Mesenchymal stem cell (in vitro differentiated cells and primary cell): Measurements from ENCODE around the gene MCOLN2.

Experiments
- DNase-seq: peaks from one replicate; pipeline ENCODE4 v3.0.0-alpha.2; 2013
- H2AFZ ChIP-seq: one replicate; pipeline ENCODE4 v1.6.1; 2013; ENCODE audit warnings: low read depth, mild to moderate bottlenecking, control low read depth, inconsistent platforms, low read length, moderate library complexity
- H2AK5ac ChIP-seq: 2 replicates; pipeline ENCODE4 v1.6.1; 2013; ENCODE audit warnings: low read length, moderate library complexity, mild to moderate bottlenecking, inconsistent platforms; ENCODE audit not compliant: severe bottlenecking
- H2BK120ac ChIP-seq: one replicate; pipeline ENCODE4 v1.6.1; 2013; ENCODE audit warnings: low read depth, mild to moderate bottlenecking, inconsistent platforms, low read length, moderate library complexity
- H2BK12ac ChIP-seq, 2 experiments: one replicate each; pipeline ENCODE4 v1.6.1; 2013; ENCODE audit warnings: inconsistent platforms in 2 of 2, low read length in 2 of 2, mild to moderate bottlenecking in 2 of 2, moderate library complexity in 2 of 2, control low read depth in 1 of 2
- H2BK15ac ChIP-seq: one replicate; pipeline ENCODE4 v1.6.1; 2013; ENCODE audit warnings: mild to moderate bottlenecking, low read depth, inconsistent platforms; ENCODE audit not compliant: poor library complexity, severe bottlenecking
- H2BK5ac ChIP-seq: 2 replicates; pipeline ENCODE4 v1.6.1; 2013; ENCODE audit warnings: low read depth, mild to moderate bottlenecking, low read length, control low read depth, inconsistent platforms; ENCODE audit not compliant: poor library complexity, severe bottlenecking
- H3K14ac ChIP-seq, 2 experiments: one replicate each; pipeline ENCODE4 v1.6.1; 2013; ENCODE audit warnings: inconsistent platforms in 2 of 2, low read length in 2 of 2, control low read depth in 1 of 2, mild to moderate bottlenecking in 1 of 2, moderate library complexity in 1 of 2
- H3K18ac ChIP-seq, 2 experiments: one replicate each; pipeline ENCODE4 v1.6.1; 2013; ENCODE audit warnings: inconsistent platforms in 2 of 2, low read length in 2 of 2, control low read depth in 1 of 2, low read depth in 1 of 2, mild to moderate bottlenecking in 1 of 2
- H3K23ac ChIP-seq, 2 experiments: one replicate each; pipeline ENCODE4 v1.6.1; 2013; ENCODE audit warnings: inconsistent platforms in 2 of 2, low read length in 2 of 2, mild to moderate bottlenecking in 2 of 2, moderate library complexity in 2 of 2, control low read depth in 1 of 2
- H3K27ac ChIP-seq: 2 replicates; pipeline ENCODE4 v1.5.1; 2013; ENCODE audit warnings: mild to moderate bottlenecking, moderate library complexity, low read length, control low read depth, inconsistent platforms; ENCODE audit not compliant: poor library complexity, severe bottlenecking
- H3K27me3 ChIP-seq, 2 experiments: 2 replicates each; pipeline versions ENCODE4 v1.6.1 to v1.7.0; 2013; ENCODE audit warnings: low read length in 2 of 2, mild to moderate bottlenecking in 2 of 2, moderate library complexity in 2 of 2, control low read depth in 1 of 2, inconsistent platforms in 1 of 2; ENCODE audit not compliant: control insufficient read depth in 1 of 2, insufficient read depth in 1 of 2
- H3K36me3 ChIP-seq, 2 experiments: 2 replicates each; pipeline versions ENCODE4 v1.6.1 to v1.7.0; 2013; ENCODE audit warnings: low read length in 2 of 2, control low read depth in 1 of 2, inconsistent platforms in 1 of 2, low read depth in 1 of 2, mild to moderate bottlenecking in 1 of 2; ENCODE audit not compliant: insufficient read depth in 2 of 2, control insufficient read depth in 1 of 2
- H3K4ac ChIP-seq, 2 experiments: one replicate each; pipeline ENCODE4 v1.6.1; 2013; ENCODE audit warnings: inconsistent platforms in 2 of 2, low read length in 2 of 2, mild to moderate bottlenecking in 2 of 2, moderate library complexity in 2 of 2, control low read depth in 1 of 2, low read depth in 1 of 2
- H3K4me1 ChIP-seq: 2 replicates; pipeline ENCODE4 v1.6.1; 2013; ENCODE audit warnings: low read depth, low read length, control low read depth; ENCODE audit not compliant: control insufficient read depth, insufficient read depth
- H3K4me2 ChIP-seq: 2 replicates; pipeline ENCODE4 v1.6.1; 2013; ENCODE audit warnings: low read length, mild to moderate bottlenecking, inconsistent platforms; ENCODE audit not compliant: poor library complexity, severe bottlenecking
- H3K4me3 ChIP-seq, 2 experiments: 2 replicates each; pipeline versions ENCODE4 v1.5.1 to v1.7.0; 2013; ENCODE audit warnings: low read length in 2 of 2, mild to moderate bottlenecking in 2 of 2, control low read depth in 1 of 2, low read depth in 1 of 2; ENCODE audit not compliant: insufficient read depth in 1 of 2
- H3K79me1 ChIP-seq: replicated peaks from 2 replicates; pipeline ENCODE4 v1.6.1; 2013; ENCODE audit warnings: mild to moderate bottlenecking, control low read depth, low read length, inconsistent platforms; ENCODE audit not compliant: poor library complexity, severe bottlenecking
- H3K9ac ChIP-seq: 2 replicates; pipeline ENCODE4 v1.7.0; 2013; ENCODE audit warnings: mild to moderate bottlenecking, low read length, moderate library complexity
- H3K9me3 ChIP-seq: 2 replicates; pipeline ENCODE4 v1.7.0; 2013; ENCODE audit warnings: mild to moderate bottlenecking, low read length; ENCODE audit not compliant: control insufficient read depth
- H4K8ac ChIP-seq: one replicate; pipeline ENCODE4 v1.6.1; 2013; ENCODE audit warnings: inconsistent platforms, mild to moderate bottlenecking, low read length, moderate library complexity
- H4K91ac ChIP-seq: one replicate; pipeline ENCODE4 v1.6.1; 2013; ENCODE audit warnings: mild to moderate bottlenecking, low read length, inconsistent platforms
- WGBS: methylation state at CpG from one replicate; pipeline ENCODE4 v1.1.7; 2013; ENCODE audit warnings: mixed read lengths; 5-methylcytosine and 5-hydroxymethylcytosine counted together

The MCOLN2 gene

GRCh38 chr1:84885469-84885868 lies 111.4 kb downstream of the MCOLN2 start:
- Histone ChIP-seq H4K8ac (no peak overlapping the region), H2BK12ac (no peak overlapping the region)
- WGBS, result 82% methylated on average over 2 of the region's 2 CpGs

GRCh38 chr1:84884671-84885389 lies 112.1 kb downstream of the MCOLN2 start:
- Histone ChIP-seq H2AFZ (no peak overlapping the region), H2BK12ac (no peak overlapping the region), H3K36me3 (no peaks in the 10 kb centered on the region), H3K27me3 (peaks cover 0 to 19% of the 10 kb centered on the region in 2 experiments), H3K23ac (no peak overlapping the region), H2AK5ac (no peak overlapping the region), H3K9me3 (no peaks in the 10 kb centered on the region), H3K14ac (no peak overlapping the region), H2BK120ac (no peak overlapping the region), H3K79me1 (no peaks in the 10 kb centered on the region), H2BK15ac (no peak overlapping the region), H3K9ac (no peak overlapping the region), H4K91ac (no peak overlapping the region), H3K18ac (no peak overlapping the region), H3K4me3 (no peak overlapping the region), H3K4me2 (no peak overlapping the region), H3K27ac (no peak overlapping the region), H2BK5ac (no peak overlapping the region), H3K4me1 (no peaks in the 10 kb centered on the region), H3K4ac (no peak overlapping the region), H4K8ac (no peak overlapping the region)
- peak; percentile 6 for DNase-seq
- 80% methylated on average over 7 of the region's 7 CpGs for WGBS

More at GRCh38 chr1:84885469-84885868, 111.4 kb downstream of the MCOLN2 start:
- no peak for DNase-seq
- H3K27ac ChIP-seq, result no peak overlapping the region
- no peaks in the 10 kb centered on the region for H3K9me3 ChIP-seq
- H2BK15ac ChIP-seq, result no peak overlapping the region
- H2BK120ac ChIP-seq, result no peak overlapping the region
- no peak overlapping the region for H2AK5ac ChIP-seq
- H3K4ac ChIP-seq, result no peak overlapping the region
- H3K14ac ChIP-seq, result no peak overlapping the region
- no peak overlapping the region for H2BK5ac ChIP-seq
- H3K4me3 ChIP-seq, result no peak overlapping the region
- H3K9ac ChIP-seq, result no peak overlapping the region
- H2AFZ ChIP-seq, result no peak overlapping the region
- H3K79me1 ChIP-seq, result no peaks in the 10 kb centered on the region
- no peak overlapping the region for H3K18ac ChIP-seq
- H3K27me3 ChIP-seq, result peaks cover 0 to 16% of the 10 kb centered on the region in 2 experiments
- H3K4me1 ChIP-seq, result no peaks in the 10 kb centered on the region
- no peak overlapping the region for H3K23ac ChIP-seq
- no peaks in the 10 kb centered on the region for H3K36me3 ChIP-seq
- H3K4me2 ChIP-seq, result no peak overlapping the region
- H4K91ac ChIP-seq, result no peak overlapping the region

GRCh38 chr1:84883286-84883685 lies 113.6 kb downstream of the MCOLN2 start:
- H2BK120ac ChIP-seq, result no peak overlapping the region
- no peak overlapping the region for H3K4ac ChIP-seq
- H4K91ac ChIP-seq, result no peak overlapping the region
- H2BK12ac ChIP-seq, result no peak overlapping the region
- H3K9me3 ChIP-seq, result no peaks in the 10 kb centered on the region
- no peak overlapping the region for H3K4me3 ChIP-seq
- H3K9ac ChIP-seq, result no peak overlapping the region
- no peak overlapping the region for H2AFZ ChIP-seq
- no peaks in the 10 kb centered on the region for H3K36me3 ChIP-seq
- no peak overlapping the region for H4K8ac ChIP-seq
- DNase-seq, result peak; percentile 15
- no peak overlapping the region for H3K23ac ChIP-seq
- H3K79me1 ChIP-seq, result no peaks in the 10 kb centered on the region
- H3K18ac ChIP-seq, result no peak overlapping the region
- H3K4me1 ChIP-seq, result no peaks in the 10 kb centered on the region
- H3K4me2 ChIP-seq, result no peak overlapping the region
- H2BK5ac ChIP-seq, result no peak overlapping the region
- H3K27me3 ChIP-seq, result peaks cover 0 to 7% of the 10 kb centered on the region in 2 experiments
- no peak overlapping the region for H2AK5ac ChIP-seq
- no peak overlapping the region for H3K27ac ChIP-seq
- no peak overlapping the region for H3K14ac ChIP-seq
- H2BK15ac ChIP-seq, result no peak overlapping the region

- H3K14ac ChIP-seq, result no peak overlapping the region
- peak; percentile 55 for DNase-seq
- 81% methylated on average over 1 of the region's 4 CpGs for WGBS
- H2BK5ac ChIP-seq, result no peak overlapping the region
- no peak overlapping the region for H3K23ac ChIP-seq
- no peak overlapping the region for H2BK120ac ChIP-seq
- H2BK15ac ChIP-seq, result no peak overlapping the region
- no peak overlapping the region for H3K4me3 ChIP-seq
- H3K36me3 ChIP-seq, result no peaks in the 10 kb centered on the region
- no peak overlapping the region for H3K27ac ChIP-seq
- H3K4me1 ChIP-seq, result no peaks in the 10 kb centered on the region
- no peak overlapping the region for H2AFZ ChIP-seq
- H3K9ac ChIP-seq, result no peak overlapping the region
- no peak overlapping the region for H3K18ac ChIP-seq
- H2BK12ac ChIP-seq, result no peak overlapping the region
- no peaks in the 10 kb centered on the region for H3K9me3 ChIP-seq
- no peaks in the 10 kb centered on the region for H3K79me1 ChIP-seq
- peaks cover 9 to 23% of the 10 kb centered on the region in 2 experiments for H3K27me3 ChIP-seq
- H3K4ac ChIP-seq, result no peak overlapping the region
- H4K91ac ChIP-seq, result no peak overlapping the region
- no peak overlapping the region for H4K8ac ChIP-seq
- no peak overlapping the region for H2AK5ac ChIP-seq
- H3K4me2 ChIP-seq, result no peak overlapping the region
Observed at GRCh38 chr1:84877592-84877991, 119.3 kb downstream of the MCOLN2 start.
